Fibroblast of villous mesenchyme (primary cell): ENCODE data around the gene FIBCD1. TPM values are rescaled to one million over a fixed set of nuclear protein-coding genes. Genes with fewer than 3 reads are reported as not detected.

Experiments used
- DNase-seq: peaks from one replicate; pipeline ENCODE4 v3.0.0-alpha.2; 2010; ENCODE audit warnings: low read depth
- H3K4me3 ChIP-seq: 2 replicates; pipeline ENCODE4 v1.5.1; 2011; ENCODE audit warnings: low read depth, mild to moderate bottlenecking, low read length
- total RNA-seq: library from RNA; depleted of rRNA; stranded (reverse); fragments of >200 nt; gene quantifications from 2 replicates; pipeline ENCODE4 v1.2.3, GENCODE V29; 2012
- TF ChIP-seq, protein P1 (sequence below): IDR thresholded peaks from 2 replicates; pipeline ENCODE4 v1.5.1; 2012; ENCODE audit warnings: low read depth, mild to moderate bottlenecking, low read length; ENCODE audit not compliant: insufficient read depth

The FIBCD1 gene
- total RNA-seq, 1 donor, result 4.3 TPM

DNA sequence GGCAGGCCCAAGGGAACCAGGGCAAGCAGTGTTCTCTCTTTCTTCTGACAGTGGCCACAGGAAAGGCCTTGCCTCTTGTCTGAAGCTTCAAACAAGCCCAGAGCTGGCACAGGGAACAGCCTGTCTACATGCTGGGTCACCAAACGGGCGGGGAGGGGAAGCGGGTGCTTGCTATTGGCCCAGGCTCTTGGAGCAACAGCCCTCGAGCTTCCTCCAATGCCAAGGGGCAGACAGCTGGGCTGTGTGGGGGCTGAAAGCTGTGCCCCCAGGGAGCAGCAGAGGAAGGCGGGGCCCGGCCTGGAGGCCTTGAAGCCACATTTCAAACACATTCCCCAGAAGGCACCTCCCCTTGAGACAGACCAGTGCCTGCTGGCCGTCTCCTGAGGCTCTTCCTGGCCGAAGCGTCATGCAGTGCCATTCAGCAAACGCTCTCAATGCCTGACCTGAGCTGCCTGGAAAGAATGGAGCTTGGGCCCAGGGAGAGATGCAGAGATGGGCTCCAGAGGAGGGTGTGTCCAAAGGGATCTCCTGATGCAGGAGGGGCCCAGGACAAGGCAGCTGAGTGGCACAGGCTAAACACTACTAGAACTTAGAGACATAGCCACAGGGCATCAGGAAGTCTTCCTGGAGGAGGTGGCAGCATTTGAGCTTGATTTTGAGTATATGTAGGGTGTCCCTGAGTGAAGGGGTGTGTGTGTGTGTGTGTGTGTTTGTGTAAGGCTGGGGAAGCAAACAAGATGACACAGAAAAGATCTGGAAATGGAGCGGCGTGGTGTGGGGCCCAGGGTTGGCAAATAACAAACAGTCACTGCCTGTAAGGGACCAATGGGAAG is 2.5 kb downstream of the FIBCD1 start:
- TF ChIP-seq, protein P1, sequence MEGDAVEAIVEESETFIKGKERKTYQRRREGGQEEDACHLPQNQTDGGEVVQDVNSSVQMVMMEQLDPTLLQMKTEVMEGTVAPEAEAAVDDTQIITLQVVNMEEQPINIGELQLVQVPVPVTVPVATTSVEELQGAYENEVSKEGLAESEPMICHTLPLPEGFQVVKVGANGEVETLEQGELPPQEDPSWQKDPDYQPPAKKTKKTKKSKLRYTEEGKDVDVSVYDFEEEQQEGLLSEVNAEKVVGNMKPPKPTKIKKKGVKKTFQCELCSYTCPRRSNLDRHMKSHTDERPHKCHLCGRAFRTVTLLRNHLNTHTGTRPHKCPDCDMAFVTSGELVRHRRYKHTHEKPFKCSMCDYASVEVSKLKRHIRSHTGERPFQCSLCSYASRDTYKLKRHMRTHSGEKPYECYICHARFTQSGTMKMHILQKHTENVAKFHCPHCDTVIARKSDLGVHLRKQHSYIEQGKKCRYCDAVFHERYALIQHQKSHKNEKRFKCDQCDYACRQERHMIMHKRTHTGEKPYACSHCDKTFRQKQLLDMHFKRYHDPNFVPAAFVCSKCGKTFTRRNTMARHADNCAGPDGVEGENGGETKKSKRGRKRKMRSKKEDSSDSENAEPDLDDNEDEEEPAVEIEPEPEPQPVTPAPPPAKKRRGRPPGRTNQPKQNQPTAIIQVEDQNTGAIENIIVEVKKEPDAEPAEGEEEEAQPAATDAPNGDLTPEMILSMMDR, result no peak
- DNase-seq, result peak; percentile 70
- no peak overlapping the region for H3K4me3 ChIP-seq

DNA sequence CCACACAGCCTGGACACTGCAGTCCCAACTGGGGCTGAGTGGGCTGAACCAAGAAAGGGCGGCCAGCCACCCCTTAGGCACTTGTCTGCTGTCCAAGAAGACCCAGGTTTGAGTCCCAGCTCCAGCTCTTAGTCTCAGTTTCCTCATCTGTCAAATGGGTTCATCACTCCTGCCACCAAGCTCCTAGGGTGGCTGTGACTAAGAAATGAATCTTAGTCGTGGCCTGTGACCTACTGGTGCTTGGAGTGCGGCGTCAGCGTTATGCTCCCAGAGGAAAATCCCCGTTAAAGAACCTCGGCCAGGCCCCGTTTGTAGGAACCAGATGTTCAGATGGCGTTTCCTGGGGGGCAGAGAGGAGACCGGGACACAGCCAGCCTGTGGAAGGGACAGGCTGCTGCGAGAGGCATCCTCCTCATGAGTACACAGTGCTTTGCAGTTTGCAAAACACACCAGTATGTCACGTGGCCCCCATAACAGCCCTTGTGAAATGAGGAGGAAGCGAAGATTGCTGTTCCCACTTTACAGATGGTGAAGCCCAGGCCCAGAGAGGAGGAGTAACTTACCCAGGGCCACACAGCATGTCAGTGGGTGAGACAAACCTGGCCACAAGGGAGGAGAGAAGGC is 3.3 kb downstream of the FIBCD1 start:
- no peak overlapping the region for H3K4me3 ChIP-seq
- TF ChIP-seq, protein P1, result no peak
- peak; percentile 44 for DNase-seq

GRCh38 chr9:130934702-130935647 is 4.1 kb downstream of the FIBCD1 start:
- DNase-seq, result no peak
- TF ChIP-seq, protein P1, result no peak
- no peak overlapping the region for H3K4me3 ChIP-seq

GRCh38 chr9:130934246-130934645 is 4.8 kb downstream of the FIBCD1 start:
- DNase-seq, result no peak
- H3K4me3 ChIP-seq, result no peak overlapping the region
- TF ChIP-seq, protein P1, result no peak

DNA sequence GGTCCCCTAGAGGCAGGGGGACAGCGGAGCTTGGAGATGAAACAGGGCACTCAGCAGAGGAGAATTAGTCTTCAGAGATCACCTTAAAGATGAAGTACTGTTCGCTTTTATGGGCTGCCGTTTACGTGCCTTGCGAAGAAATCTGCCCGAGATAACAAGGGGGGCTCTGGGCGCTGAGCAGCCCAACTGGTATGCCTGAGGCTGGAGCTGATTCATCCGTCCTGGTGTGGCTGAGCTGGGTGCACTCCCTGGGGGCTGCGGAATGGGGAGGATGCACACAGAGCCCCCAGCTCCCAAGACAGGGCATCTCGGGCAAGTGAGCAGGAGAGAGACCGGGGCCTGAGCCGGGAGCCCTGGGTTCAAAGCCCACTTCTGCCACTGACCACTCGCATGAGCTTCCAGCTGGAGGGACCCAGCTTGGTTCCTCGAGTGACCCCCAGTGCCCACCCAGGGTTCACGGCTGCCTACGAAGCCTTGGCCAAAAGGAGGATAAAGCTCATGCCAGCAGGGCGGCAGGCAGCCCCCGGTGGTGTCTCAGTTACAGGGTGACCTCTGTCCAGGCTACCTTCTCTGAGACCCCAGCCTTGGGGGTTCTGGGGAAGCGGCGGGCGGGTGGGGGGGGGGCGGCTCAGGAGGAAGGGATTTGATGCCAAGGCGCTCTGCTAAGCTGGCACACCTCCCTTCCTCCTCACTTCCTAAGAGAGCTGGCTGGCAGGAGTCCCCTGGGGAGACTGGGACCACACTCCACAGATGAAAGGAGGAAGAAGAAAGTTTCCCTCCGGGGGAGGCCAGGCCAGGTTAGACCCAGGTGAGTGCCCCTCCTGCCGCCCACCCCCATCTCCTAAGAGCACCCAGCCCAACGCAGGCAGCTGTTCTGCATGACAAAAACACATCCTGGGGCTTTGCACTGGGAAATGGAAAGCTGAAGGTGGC is 5.7 kb downstream of the FIBCD1 start:
- peak overlapping the region; percentile 14 for H3K4me3 ChIP-seq
- peak; percentile 75 for DNase-seq
- TF ChIP-seq, protein P1, result no peak
